WTC11 (cell line): ENCODE results near the gene CLIC6. TPM values are rescaled to one million over a fixed set of nuclear protein-coding genes. Genes with fewer than 3 reads are reported as not detected.

Source experiments
- ATAC-seq: fragments of 200-7000 bp; cut with Tn5 transposase; 2 replicates; pipeline ENCODE4 v1.10.0; 2021; ENCODE audit warnings: mild to moderate bottlenecking, moderate library complexity
- CTCF ChIA-PET: fragments of 300-600 bp; sonication (Branson Sonifier 250); formaldehyde crosslinking; loops from one replicate; lab custom pipeline; 2021; ENCODE audit warnings: antibody characterized with exemption; lab: Charles Lee
- POLR2A ChIA-PET: fragments of 350-600 bp; sonication (Branson Sonifier 250); formaldehyde crosslinking; loops from one replicate; lab custom pipeline; 2021; ENCODE audit warnings: antibody characterized with exemption; lab: Charles Lee
- DNase-seq: peaks from one replicate; pipeline ENCODE4 v3.0.0; 2021; ENCODE audit warnings: low spot score
- H3K27ac Mint-ChIP-seq: 2 replicates; pipeline ENCODE4 v1.8.0; 2021; ENCODE audit warnings: mixed read lengths
- H3K27me3 Mint-ChIP-seq: 2 replicates; pipeline ENCODE4 v1.8.0; 2021; ENCODE audit warnings: low read depth, mild to moderate bottlenecking, moderate library complexity, mixed read lengths
- H3K36me3 Mint-ChIP-seq: 2 replicates; pipeline ENCODE4 v1.8.0; 2021; ENCODE audit warnings: mixed read lengths
- H3K4me1 Mint-ChIP-seq: 2 replicates; pipeline ENCODE4 v1.8.0; 2022; ENCODE audit warnings: mixed read lengths
- H3K4me3 Mint-ChIP-seq: 2 replicates; pipeline ENCODE4 v1.8.0; 2021; ENCODE audit warnings: mild to moderate bottlenecking, moderate library complexity, mixed read lengths
- H3K9me3 Mint-ChIP-seq: 2 replicates; pipeline ENCODE4 v1.8.0; 2021; ENCODE audit warnings: mixed read lengths
- ATF2 ChIP-seq: sonication (generic); formaldehyde crosslinking; IDR thresholded peaks from 2 replicates; pipeline ENCODE4 v1.8.1; 2022; ENCODE audit warnings: low read depth, missing genetic modification reagents, borderline replicate concordance
- ATF3 ChIP-seq: sonication (generic); formaldehyde crosslinking; conservative IDR thresholded peaks from 2 replicates; pipeline ENCODE4 v1.8.1; 2022; ENCODE audit warnings: mild to moderate bottlenecking, missing genetic modification reagents
- ATF6 ChIP-seq: sonication (generic); formaldehyde crosslinking; IDR thresholded peaks from 2 replicates; pipeline ENCODE4 v1.8.1; 2023; ENCODE audit warnings: mild to moderate bottlenecking, missing genetic modification reagents
- ESRRA ChIP-seq: sonication (generic); formaldehyde crosslinking; IDR thresholded peaks from 2 replicates; pipeline ENCODE4 v1.8.1; 2022; ENCODE audit warnings: mild to moderate bottlenecking, missing genetic modification reagents, borderline replicate concordance
- IRF1 ChIP-seq: sonication (generic); formaldehyde crosslinking; IDR thresholded peaks from 2 replicates; pipeline ENCODE4 v1.8.0; 2023; ENCODE audit warnings: missing genetic modification reagents
- KAT7 ChIP-seq: sonication (generic); formaldehyde crosslinking; IDR thresholded peaks from 2 replicates; pipeline ENCODE4 v1.8.1; 2023; ENCODE audit warnings: missing genetic modification reagents, mild to moderate bottlenecking, borderline replicate concordance
- MAX ChIP-seq: sonication (generic); formaldehyde crosslinking; IDR thresholded peaks from 2 replicates; pipeline ENCODE4 v1.8.0; 2022; ENCODE audit warnings: mild to moderate bottlenecking, missing genetic modification reagents
- NR2C2 ChIP-seq: sonication (generic); formaldehyde crosslinking; IDR thresholded peaks from 2 replicates; pipeline ENCODE4 v1.8.0; 2022; ENCODE audit warnings: mild to moderate bottlenecking, missing genetic modification reagents
- NR3C1 ChIP-seq: sonication (generic); formaldehyde crosslinking; conservative IDR thresholded peaks from 2 replicates; pipeline ENCODE4 v1.8.1; 2023; ENCODE audit warnings: low read depth, mild to moderate bottlenecking, missing genetic modification reagents
- PRDM15 ChIP-seq: sonication (generic); formaldehyde crosslinking; IDR thresholded peaks from 2 replicates; pipeline ENCODE4 v1.8.0; 2022; ENCODE audit warnings: missing genetic modification reagents
- PREB ChIP-seq: sonication (generic); formaldehyde crosslinking; IDR thresholded peaks from 2 replicates; pipeline ENCODE4 v1.8.1; 2022; ENCODE audit warnings: mild to moderate bottlenecking, missing genetic modification reagents, moderate library complexity, borderline replicate concordance
- PRRX2 ChIP-seq: fragments of 250-450 bp; sonication (Bioruptor Pico); IDR thresholded peaks from 2 replicates; pipeline ENCODE4 v1.8.0; 2021; ENCODE audit warnings: mild to moderate bottlenecking
- STAT6 ChIP-seq: sonication (generic); formaldehyde crosslinking; conservative IDR thresholded peaks from 2 replicates; pipeline ENCODE4 v1.8.1; 2023; ENCODE audit warnings: mild to moderate bottlenecking, low read depth, missing genetic modification reagents, moderate library complexity
- ZNF219 ChIP-seq: sonication (generic); formaldehyde crosslinking; IDR thresholded peaks from 2 replicates; pipeline ENCODE4 v1.8.0; 2023; ENCODE audit warnings: missing genetic modification reagents, mild to moderate bottlenecking, borderline replicate concordance
- ZNF425 ChIP-seq: fragments of 250-450 bp; sonication (Bioruptor Pico); conservative IDR thresholded peaks from 2 replicates; pipeline ENCODE4 v1.9.0; 2021; ENCODE audit warnings: mild to moderate bottlenecking
- total RNA-seq: library from RNA; stranded (reverse); gene quantifications from 3 replicates; pipeline ENCODE4 v1.2.3, GENCODE V29; 2021

CLIC6 gene
- total RNA-seq, 1 experiment from 2014 or later = 1.8 TPM

GRCh38 chr21:34650861-34651431 lies 17.8 kb upstream of the CLIC6 start:
- ATAC-seq = no peak
- Mint-ChIP-seq H3K4me3 (no peak overlapping the region), H3K9me3 (peaks cover 19% of the 10 kb centered on the region), H3K27me3 (peaks cover 5% of the 10 kb centered on the region; the same call in 1 of the 2 replicates), H3K27ac (no peak overlapping the region), H3K4me1 (no peaks in the 10 kb centered on the region), H3K36me3 (no peaks in the 10 kb centered on the region)
- POLR2A ChIA-PET = no interaction called here
- TF ChIP-seq ATF6 (CRISPR knock-in tag) = no peak
- no peak for TF ChIP-seq ZNF425
- TF ChIP-seq IRF1 (CRISPR knock-in tag) = no peak
- TF ChIP-seq ZNF219 (CRISPR knock-in tag) = no peak
- no peak for TF ChIP-seq ATF2 (CRISPR knock-in tag)
- TF ChIP-seq NR2C2 (CRISPR knock-in tag) = no peak
- TF ChIP-seq NR3C1 (CRISPR knock-in tag) = no peak
- no peak for TF ChIP-seq MAX (CRISPR knock-in tag)
- no peak for TF ChIP-seq PREB
- TF ChIP-seq PRRX2 (CRISPR knock-in tag) = no peak
- TF ChIP-seq ESRRA (CRISPR knock-in tag) = no peak
- TF ChIP-seq KAT7 (CRISPR knock-in tag) = no peak
- no peak for TF ChIP-seq ATF3
- TF ChIP-seq PRDM15 (CRISPR knock-in tag) = no peak
- no peak for TF ChIP-seq STAT6 (CRISPR knock-in tag)
- CTCF ChIA-PET = no interaction called here
- DNase-seq = no peak
